ENCODE measurements around the gene PPP1R9A.

- no peak for TF ChIP-seq CTCF (conservative IDR thresholded peaks at IDR 0.05; ENCODE audit: low read depth, low read length)
- TF ChIP-seq EZH2 (IDR thresholded peaks at IDR 0.05; ENCODE audit: low read length, unreplicated experiment), result no peak
- no peak for TF ChIP-seq EZH2phosphoT487 (IDR thresholded peaks at IDR 0.05; ENCODE audit: borderline replicate concordance, low read length)
These were observed 147.0 kb downstream of the PPP1R9A start for GRCh38 chr7:95054386-95054785.

Measured in PC-3 (cell line).